Natural killer cell (primary cell): ENCODE measurements around the gene SLC17A8. TPM values are rescaled to one million over a fixed set of nuclear protein-coding genes. Genes with fewer than 3 reads are reported as not detected.

Source experiments
- ATAC-seq, 3 donors: fragments of 150-1000 bp in 2 of 3; fragments of 200-7000 bp in 1 of 3; cut with Tn5 transposase; 1 replicate in 1 of 3; 2 replicates in 2 of 3; pipeline ENCODE4 v1.10.0; 2021; ENCODE audit warnings: mild to moderate bottlenecking in 2 of 3, moderate library complexity in 2 of 3
- DNase-seq, 2 donors: peaks; one replicate each; pipeline versions ENCODE4 v3.0.0 to v3.0.0-alpha.2; 2013 to 2021; ENCODE audit warnings: mixed read lengths in 1 of 2
- H3K27ac ChIP-seq: one replicate; pipeline ENCODE4 v1.5.1; 2013; ENCODE audit warnings: mild to moderate bottlenecking, low read length
- H3K27me3 ChIP-seq: one replicate; pipeline ENCODE4 v1.6.1; 2013; ENCODE audit warnings: low read length; ENCODE audit not compliant: control insufficient read depth, insufficient read depth
- H3K36me3 ChIP-seq: one replicate; pipeline ENCODE4 v1.6.1; 2013; ENCODE audit warnings: low read length; ENCODE audit not compliant: control insufficient read depth, insufficient read depth
- H3K4me1 ChIP-seq: one replicate; pipeline ENCODE4 v1.6.1; 2013; ENCODE audit warnings: low read length; ENCODE audit not compliant: control insufficient read depth, insufficient read depth
- H3K4me3 ChIP-seq: one replicate; pipeline ENCODE4 v1.5.1; 2013; ENCODE audit warnings: low read length
- H3K9me3 ChIP-seq: one replicate; pipeline ENCODE4 v1.6.1; 2013; ENCODE audit warnings: low read length; ENCODE audit not compliant: control insufficient read depth, insufficient read depth
- H3K27ac Mint-ChIP-seq, 2 donors: one replicate each; pipeline ENCODE4 v1.8.0; 2022; ENCODE audit warnings: mild to moderate bottlenecking in 2 of 2, mixed read lengths in 2 of 2, moderate library complexity in 1 of 2
- H3K27me3 Mint-ChIP-seq, 2 donors: one replicate each; pipeline ENCODE4 v1.8.0; 2022; ENCODE audit warnings: low read depth in 2 of 2, mixed read lengths in 2 of 2
- H3K36me3 Mint-ChIP-seq: one replicate; pipeline ENCODE4 v1.8.0; 2022; ENCODE audit warnings: mixed read lengths
- H3K4me1 Mint-ChIP-seq, 2 donors: one replicate each; pipeline ENCODE4 v1.8.0; 2022; ENCODE audit warnings: mixed read lengths in 2 of 2
- H3K4me3 Mint-ChIP-seq: one replicate; pipeline ENCODE4 v1.8.0; 2022; ENCODE audit warnings: mild to moderate bottlenecking, moderate library complexity, mixed read lengths
- H3K9me3 Mint-ChIP-seq, 2 donors: one replicate each; pipeline ENCODE4 v1.8.0; 2022; ENCODE audit warnings: mixed read lengths in 2 of 2
- CTCF ChIP-seq: fragments of 200-600 bp; IDR thresholded peaks from one replicate; pipeline ENCODE4 v1.8.0; 2022; ENCODE audit warnings: antibody characterized with exemption
- WGBS: methylation state at CpG from one replicate; pipeline ENCODE4 v1.1.7; 2013; ENCODE audit warnings: missing lambda C conversion rate; ENCODE audit not compliant: insufficient coverage; 5-methylcytosine and 5-hydroxymethylcytosine counted together
- intact Hi-C: fragments of 100-400 bp; cut with micrococcal nuclease; formaldehyde crosslinking; loops from one replicate; pipeline ENCODE4 v1.14.2; 2022
- total RNA-seq, 4 donors: library from RNA; stranded (reverse); fragments of 120-200 nt in 1 of 4; gene quantifications; one replicate each; pipeline versions ENCODE4 v1.2.3 to v1.2.4, GENCODE V29; 2013 to 2022

SLC17A8 gene
- total RNA-seq, 3 donors from 2014 or later (not counting 1 experiment from before 2014, with no cell fraction given), result not detected

GRCh38 chr12:100464529-100464928 lies 107.7 kb downstream of the SLC17A8 start:
- Histone ChIP-seq H3K27ac (no peak overlapping the region), H3K4me3 (no peak overlapping the region), H3K36me3 (no peaks in the 10 kb centered on the region), H3K9me3 (no peaks in the 10 kb centered on the region), H3K27me3 (no peaks in the 10 kb centered on the region), H3K4me1 (no peaks in the 10 kb centered on the region)
- ATAC-seq (no peak), DNase-seq (no peak)
- Mint-ChIP-seq H3K36me3 (no peaks in the 10 kb centered on the region), H3K27ac (no peak overlapping the region), H3K4me1 (no peaks in the 10 kb centered on the region), H3K27me3 (peaks cover 0 to 5% of the 10 kb centered on the region in 2 donors), H3K4me3 (no peak overlapping the region), H3K9me3 (no peaks in the 10 kb centered on the region)
- 75% methylated on average over 1 of the region's 1 CpG for WGBS
- no peak for TF ChIP-seq CTCF
- intact Hi-C loops, result no loop called here

- no peak for ATAC-seq
- Mint-ChIP-seq H3K36me3 (no peaks in the 10 kb centered on the region), H3K4me3 (no peak overlapping the region), H3K27me3 (peaks cover 0 to 8% of the 10 kb centered on the region in 2 donors), H3K27ac (no peak overlapping the region), H3K4me1 (no peaks in the 10 kb centered on the region), H3K9me3 (peaks cover 2 to 3% of the 10 kb centered on the region in 2 donors)
- Histone ChIP-seq H3K27me3 (no peaks in the 10 kb centered on the region), H3K4me1 (no peaks in the 10 kb centered on the region), H3K4me3 (no peak overlapping the region), H3K9me3 (no peaks in the 10 kb centered on the region), H3K36me3 (no peaks in the 10 kb centered on the region), H3K27ac (no peak overlapping the region)
- TF ChIP-seq CTCF, result no peak
- no peak for DNase-seq
- intact Hi-C loops, result no loop called here
Measured at GRCh38 chr12:100468126-100468525, 111.3 kb downstream of the SLC17A8 start.

Other genes with a start within 250 kb of the SLC17A8 start
- gene BLTP3B, start 214.2 kb upstream of the SLC17A8 start, total RNA-seq, result 10 to 100 TPM; 30.8 to 42.8 (median 30.9) TPM
- 10 to 100 TPM; 20.4 to 27.5 (median 20.8) TPM for gene ACTR6, start 156.3 kb upstream of the SLC17A8 start, total RNA-seq
- under 1 TPM in 1 of 3 donors, not detected in 2; 0.16 TPM for gene DEPDC4, start 90.0 kb upstream of the SLC17A8 start, total RNA-seq
- 10 to 100 TPM; 48.7 to 61.0 (median 56.1) TPM for gene SCYL2, start 89.9 kb upstream of the SLC17A8 start, total RNA-seq
- gene NR1H4, start 116.8 kb downstream of the SLC17A8 start, total RNA-seq, result not detected
- 1 to 10 TPM in 2 of 3 donors, under 1 TPM in 1; 0.66 to 1.4 (median 1.0) TPM for gene GAS2L3, start 216.6 kb downstream of the SLC17A8 start, total RNA-seq